Brain microvascular endothelial cell (primary cell): ENCODE results near the gene SYNE1.
A peak's percentile ranks its signal among the peaks of the same experiment; 100 is the strongest.

ENCODE experiments used
- DNase-seq: peaks from one replicate; pipeline ENCODE4 v3.0.0-alpha.2; 2020
- H3K27ac ChIP-seq: fragments of 250-450 bp; sonication (Bioruptor Pico); 2 replicates; pipeline ENCODE4 v1.5.1; 2020; ENCODE audit warnings: mild to moderate bottlenecking, moderate library complexity
- H3K27me3 ChIP-seq: fragments of 250-450 bp; sonication (Bioruptor Pico); replicated peaks from 2 replicates; pipeline ENCODE4 v1.5.1; 2020; ENCODE audit warnings: mild to moderate bottlenecking
- H3K36me3 ChIP-seq: fragments of 250-450 bp; sonication (Bioruptor Pico); replicated peaks from 2 replicates; pipeline ENCODE4 v1.5.1; 2020; ENCODE audit warnings: mild to moderate bottlenecking
- H3K4me3 ChIP-seq: 2 replicates; pipeline ENCODE4 v1.5.1; 2011; ENCODE audit warnings: low read depth, mild to moderate bottlenecking, control low read depth, low read length, moderate library complexity
- CTCF ChIP-seq: IDR thresholded peaks from 2 replicates; pipeline ENCODE4 v1.5.1; 2011; ENCODE audit warnings: low read depth, mild to moderate bottlenecking, moderate library complexity, low read length, control low read depth, inconsistent platforms; ENCODE audit errors: missing control alignments
- in situ Hi-C: cut with HindIII; loops from 2 replicates; pipeline ENCODE4 v1.10.0; 2017; ENCODE audit warnings: low sequenced_read_pairs, low pct_ligation_motif_present

SYNE1 gene

GRCh38 chr6:152353440-152353839 is 283.7 kb downstream of the SYNE1 start:
- no peak for TF ChIP-seq CTCF
- in situ Hi-C loops: no loop called here
- Histone ChIP-seq H3K4me3 (no peak overlapping the region), H3K27me3 (no peaks in the 10 kb centered on the region), H3K27ac (no peak overlapping the region), H3K36me3 (peaks cover 54% of the 10 kb centered on the region)
- DNase-seq: no peak

GRCh38 chr6:152351742-152352141 is 285.4 kb downstream of the SYNE1 start:
- Histone ChIP-seq H3K27me3 (no peaks in the 10 kb centered on the region), H3K27ac (no peak overlapping the region), H3K4me3 (no peak overlapping the region), H3K36me3 (peaks cover 45% of the 10 kb centered on the region)
- in situ Hi-C loops: no loop called here
- no peak for DNase-seq
- TF ChIP-seq CTCF: no peak

GRCh38 chr6:152351110-152351509 is 286.1 kb downstream of the SYNE1 start:
- in situ Hi-C loops: no loop called here
- DNase-seq: no peak
- Histone ChIP-seq H3K36me3 (peaks cover 46% of the 10 kb centered on the region), H3K4me3 (no peak overlapping the region), H3K27me3 (no peaks in the 10 kb centered on the region), H3K27ac (no peak overlapping the region)
- TF ChIP-seq CTCF: no peak

- peaks cover 47% of the 10 kb centered on the region for H3K36me3 ChIP-seq
- TF ChIP-seq CTCF: no peak
- in situ Hi-C loops: no loop called here
These were observed 289.0 kb downstream of the SYNE1 start for GRCh38 chr6:152348116-152348515.

GRCh38 chr6:152343735-152344360 is 293.3 kb downstream of the SYNE1 start:
- H3K36me3 ChIP-seq: peaks cover 42% of the 10 kb centered on the region
- in situ Hi-C loops: no loop called here

More at GRCh38 chr6:152348116-152348515, 289.0 kb downstream of the SYNE1 start:
- peak; percentile 27 for DNase-seq
- no peak overlapping the region for H3K4me3 ChIP-seq
- H3K27ac ChIP-seq: no peak overlapping the region
- H3K27me3 ChIP-seq: no peaks in the 10 kb centered on the region

More at GRCh38 chr6:152343735-152344360, 293.3 kb downstream of the SYNE1 start:
- TF ChIP-seq CTCF: no peak
- no peak for DNase-seq
- H3K4me3 ChIP-seq: no peak overlapping the region
- H3K27me3 ChIP-seq: no peaks in the 10 kb centered on the region
- no peak overlapping the region for H3K27ac ChIP-seq
